ENCODE data around the gene STMN3. TPM values are rescaled to one million over a fixed set of nuclear protein-coding genes. Genes with fewer than 3 reads are reported as not detected.
"Not testable (repeated sequence)": the region's sequence is repeated elsewhere in the genome, so short reads cannot be mapped to it uniquely, and the experiment has no call there.

STMN3 gene
- total and polyA plus RNA-seq, 2 donors from 2014 or later = 20.6 to 84.9 TPM

- no peaks in the 10 kb centered on the region for H3K9me3 ChIP-seq (ENCODE audit: control insufficient read depth in 2 of 3, insufficient read depth in 1 of 3, low read length in 3 of 3)
- no peaks in the 10 kb centered on the region for H3K27me3 ChIP-seq (ENCODE audit: control insufficient read depth, insufficient read depth, low read length)
- H3K4me3 ChIP-seq (ENCODE audit: low read length in 3 of 3) = no peak overlapping the region
- peaks cover 0 to 6% (median 3%) of the 10 kb centered on the region in 3 donors for H3K36me3 ChIP-seq (ENCODE audit: control insufficient read depth in 2 of 3, insufficient read depth in 3 of 3, low read length in 3 of 3)
- DNase-seq (no peak), FAIRE-seq (no peak)
- H3K4me1 ChIP-seq (ENCODE audit: control insufficient read depth in 2 of 3, insufficient read depth in 2 of 3, low read depth in 1 of 3, low read length in 3 of 3) = no peaks in the 10 kb centered on the region
- intact Hi-C loops (cut with DNase I) = no loop called here
- TF ChIP-seq CTCF (IDR thresholded peaks at IDR 0.05; ENCODE audit: borderline replicate concordance, extremely low read depth, insufficient read depth) = no peak
- H3K9ac ChIP-seq (ENCODE audit: low read length in 3 of 3) = no peak overlapping the region
- no peak overlapping the region for H3K27ac ChIP-seq (ENCODE audit: low read depth in 2 of 2, low read length in 2 of 2)
Measured at GRCh38 chr20:63672666-63673065, 19.4 kb upstream of the STMN3 start.

GRCh38 chr20:63671695-63672094 lies 18.5 kb upstream of the STMN3 start:
- DNase-seq; H3K9me3 ChIP-seq (ENCODE audit: control insufficient read depth in 2 of 3, insufficient read depth in 1 of 3, low read length in 3 of 3); intact Hi-C loops (cut with DNase I); H3K27me3 ChIP-seq (ENCODE audit: control insufficient read depth, insufficient read depth, low read length); H3K9ac ChIP-seq (ENCODE audit: low read length in 3 of 3); H3K4me1 ChIP-seq (ENCODE audit: control insufficient read depth in 2 of 3, insufficient read depth in 2 of 3, low read depth in 1 of 3, low read length in 3 of 3); FAIRE-seq; H3K4me3 ChIP-seq (ENCODE audit: low read length in 3 of 3); H3K27ac ChIP-seq (ENCODE audit: low read depth in 2 of 2, low read length in 2 of 2): not testable (repeated sequence)
- H3K36me3 ChIP-seq (ENCODE audit: control insufficient read depth in 2 of 3, insufficient read depth in 3 of 3, low read length in 3 of 3) = peaks cover 0 to 10% (median 7%) of the 10 kb centered on the region in 3 donors

- Histone ChIP-seq H3K9ac (ENCODE audit: low read length in 3 of 3) (no peak overlapping the region), H3K36me3 (ENCODE audit: control insufficient read depth in 2 of 3, insufficient read depth in 3 of 3, low read length in 3 of 3) (peaks cover 0 to 11% (median 4%) of the 10 kb centered on the region in 3 donors), H3K4me3 (ENCODE audit: low read length in 3 of 3) (no peak overlapping the region), H3K27me3 (ENCODE audit: control insufficient read depth, insufficient read depth, low read length) (no peaks in the 10 kb centered on the region), H3K27ac (ENCODE audit: low read depth in 2 of 2, low read length in 2 of 2) (no peak overlapping the region), H3K9me3 (ENCODE audit: control insufficient read depth in 2 of 3, insufficient read depth in 1 of 3, low read length in 3 of 3) (no peaks in the 10 kb centered on the region), H3K4me1 (ENCODE audit: control insufficient read depth in 2 of 3, insufficient read depth in 2 of 3, low read depth in 1 of 3, low read length in 3 of 3) (no peaks in the 10 kb centered on the region)
- FAIRE-seq (no peak), DNase-seq (no peak)
- intact Hi-C loops (cut with DNase I) = no loop called here
- no peak for TF ChIP-seq CTCF (IDR thresholded peaks at IDR 0.05; ENCODE audit: borderline replicate concordance, extremely low read depth, insufficient read depth)
Measured at GRCh38 chr20:63668351-63668750, 15.1 kb upstream of the STMN3 start.

GRCh38 chr20:63667858-63668257 lies 14.6 kb upstream of the STMN3 start:
- no peaks in the 10 kb centered on the region for H3K9me3 ChIP-seq (ENCODE audit: control insufficient read depth in 2 of 3, insufficient read depth in 1 of 3, low read length in 3 of 3)
- intact Hi-C loops (cut with DNase I) = no loop called here
- no peak for FAIRE-seq

More at GRCh38 chr20:63667858-63668257, 14.6 kb upstream of the STMN3 start:
- no peak for TF ChIP-seq CTCF (IDR thresholded peaks at IDR 0.05; ENCODE audit: borderline replicate concordance, extremely low read depth, insufficient read depth)
- Histone ChIP-seq H3K27me3 (ENCODE audit: control insufficient read depth, insufficient read depth, low read length) (no peaks in the 10 kb centered on the region), H3K9ac (ENCODE audit: low read length in 3 of 3) (no peak overlapping the region), H3K36me3 (ENCODE audit: control insufficient read depth in 2 of 3, insufficient read depth in 3 of 3, low read length in 3 of 3) (peaks cover 0 to 11% (median 8%) of the 10 kb centered on the region in 3 donors), H3K4me3 (ENCODE audit: low read length in 3 of 3) (no peak overlapping the region), H3K27ac (ENCODE audit: low read depth in 2 of 2, low read length in 2 of 2) (no peak overlapping the region), H3K4me1 (ENCODE audit: control insufficient read depth in 2 of 3, insufficient read depth in 2 of 3, low read depth in 1 of 3, low read length in 3 of 3) (no peaks in the 10 kb centered on the region)
- no peak for DNase-seq

Measured in kidney (tissue), 14 donors.